Mammary epithelial cell (primary cell): Measurements from ENCODE around the gene ENDOV.

Experiments
- EZH2 ChIP-seq: IDR thresholded peaks from 2 replicates; pipeline ENCODE4 v1.6.1; 2012; ENCODE audit warnings: low read length, inconsistent platforms, borderline replicate concordance
- TF ChIP-seq, protein P1 (sequence below), 2 donors: IDR thresholded peaks in 1 of 2; conservative IDR thresholded peaks in 1 of 2; 2 replicates each; pipeline ENCODE4 v1.5.1; 2011 to 2012; ENCODE audit warnings: inconsistent platforms in 2 of 2, low read length in 2 of 2, mild to moderate bottlenecking in 2 of 2, control low read depth in 1 of 2, low read depth in 1 of 2; ENCODE audit not compliant: insufficient read depth in 1 of 2; ENCODE audit errors: extremely low read depth in 1 of 2

DNA sequence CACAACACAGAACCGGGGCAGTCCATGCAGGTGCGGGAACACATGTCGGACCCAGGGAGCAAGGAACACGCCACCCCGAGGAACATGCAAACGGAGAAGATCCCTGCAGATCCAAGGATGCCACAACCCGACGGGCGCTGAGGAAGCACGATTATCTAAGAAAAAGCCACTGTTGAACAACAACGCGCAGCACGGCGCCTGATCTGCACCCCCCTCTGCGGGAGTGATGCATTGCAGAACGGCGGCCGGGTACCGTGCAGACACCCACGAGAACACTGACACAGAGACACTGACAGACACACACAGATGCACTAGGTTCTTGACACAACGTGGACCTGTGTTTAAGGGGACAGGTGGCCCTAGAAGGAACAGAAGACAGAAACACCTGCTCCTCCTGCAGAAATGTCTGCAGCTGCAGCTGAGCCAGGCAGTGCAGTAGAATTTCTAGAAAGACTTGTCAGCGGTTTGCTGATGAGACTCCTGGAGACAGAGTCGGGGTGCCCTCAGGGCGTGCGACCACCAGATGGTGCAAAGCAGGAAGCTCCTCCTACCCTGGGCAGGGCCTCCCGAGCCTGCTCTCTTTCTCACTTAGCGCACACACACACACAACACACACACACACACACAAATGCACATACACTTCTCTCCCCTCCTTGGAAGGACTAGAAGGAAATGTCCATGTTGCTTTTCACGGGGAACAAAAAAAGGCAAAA is 54.0 kb downstream of the ENDOV start:
- TF ChIP-seq, protein P1, sequence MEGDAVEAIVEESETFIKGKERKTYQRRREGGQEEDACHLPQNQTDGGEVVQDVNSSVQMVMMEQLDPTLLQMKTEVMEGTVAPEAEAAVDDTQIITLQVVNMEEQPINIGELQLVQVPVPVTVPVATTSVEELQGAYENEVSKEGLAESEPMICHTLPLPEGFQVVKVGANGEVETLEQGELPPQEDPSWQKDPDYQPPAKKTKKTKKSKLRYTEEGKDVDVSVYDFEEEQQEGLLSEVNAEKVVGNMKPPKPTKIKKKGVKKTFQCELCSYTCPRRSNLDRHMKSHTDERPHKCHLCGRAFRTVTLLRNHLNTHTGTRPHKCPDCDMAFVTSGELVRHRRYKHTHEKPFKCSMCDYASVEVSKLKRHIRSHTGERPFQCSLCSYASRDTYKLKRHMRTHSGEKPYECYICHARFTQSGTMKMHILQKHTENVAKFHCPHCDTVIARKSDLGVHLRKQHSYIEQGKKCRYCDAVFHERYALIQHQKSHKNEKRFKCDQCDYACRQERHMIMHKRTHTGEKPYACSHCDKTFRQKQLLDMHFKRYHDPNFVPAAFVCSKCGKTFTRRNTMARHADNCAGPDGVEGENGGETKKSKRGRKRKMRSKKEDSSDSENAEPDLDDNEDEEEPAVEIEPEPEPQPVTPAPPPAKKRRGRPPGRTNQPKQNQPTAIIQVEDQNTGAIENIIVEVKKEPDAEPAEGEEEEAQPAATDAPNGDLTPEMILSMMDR (conservative IDR thresholded peaks at IDR 0.05 in 1 of 2, IDR thresholded peaks at IDR 0.05 in 1 of 2; ENCODE audit: extremely low read depth in 1 of 2, insufficient read depth in 1 of 2, low read depth in 1 of 2, low read length in 2 of 2) = no peak
- TF ChIP-seq EZH2 = no peak
